ENCODE data around the gene CBLL1. TPM values are rescaled to one million over a fixed set of nuclear protein-coding genes. Genes with fewer than 3 reads are reported as not detected.

CBLL1 gene
- total RNA-seq, 1 donor from 2014 or later: 43.5 TPM

- no peak for DNase-seq (ENCODE audit: low read depth)
Measured at GRCh38 chr7:107742678-107743566, 1.0 kb upstream of the CBLL1 start.

GRCh38 chr7:107744345-107744750 is 406 bp downstream of the CBLL1 start:
- DNase-seq (ENCODE audit: low read depth): no peak

GRCh38 chr7:107746006-107746405 is 2.1 kb downstream of the CBLL1 start:
- DNase-seq (ENCODE audit: low read depth): no peak

- no peak for DNase-seq (ENCODE audit: low read depth)
Measured at GRCh38 chr7:107751113-107751512, 7.2 kb downstream of the CBLL1 start.

GRCh38 chr7:107754642-107755041 is 10.7 kb downstream of the CBLL1 start:
- no peak for DNase-seq (ENCODE audit: low read depth)

- DNase-seq (ENCODE audit: low read depth): no peak
Measured at GRCh38 chr7:107758667-107759066, 14.7 kb downstream of the CBLL1 start.

GRCh38 chr7:107767391-107767790 is 23.4 kb downstream of the CBLL1 start:
- DNase-seq (ENCODE audit: low read depth): no peak

- no peak for DNase-seq (ENCODE audit: low read depth)
Measured at GRCh38 chr7:107768263-107768662, 24.3 kb downstream of the CBLL1 start.

- no peak for DNase-seq (ENCODE audit: low read depth)
Measured at GRCh38 chr7:107773027-107773426, 29.1 kb downstream of the CBLL1 start.

GRCh38 chr7:107777702-107778101 is 33.8 kb downstream of the CBLL1 start:
- DNase-seq (ENCODE audit: low read depth): no peak

- DNase-seq (ENCODE audit: low read depth): no peak
Measured at GRCh38 chr7:107778283-107778682, 34.3 kb downstream of the CBLL1 start.

- DNase-seq (ENCODE audit: low read depth): no peak
Measured at GRCh38 chr7:107779647-107780099, 35.7 kb downstream of the CBLL1 start.

- no peak for DNase-seq (ENCODE audit: low read depth)
Measured at GRCh38 chr7:107782374-107782773, 38.4 kb downstream of the CBLL1 start.

- no peak for DNase-seq (ENCODE audit: low read depth)
Measured at GRCh38 chr7:107783648-107784047, 39.7 kb downstream of the CBLL1 start.

- no peak for DNase-seq (ENCODE audit: low read depth)
Measured at GRCh38 chr7:107785170-107785569, 41.2 kb downstream of the CBLL1 start.

GRCh38 chr7:107785926-107786325 is 42.0 kb downstream of the CBLL1 start:
- DNase-seq (ENCODE audit: low read depth): no peak

- no peak for DNase-seq (ENCODE audit: low read depth)
Measured at GRCh38 chr7:107788216-107788615, 44.3 kb downstream of the CBLL1 start.

GRCh38 chr7:107788662-107789061 is 44.7 kb downstream of the CBLL1 start:
- no peak for DNase-seq (ENCODE audit: low read depth)

GRCh38 chr7:107789647-107790046 is 45.7 kb downstream of the CBLL1 start:
- DNase-seq (ENCODE audit: low read depth): no peak

- no peak for DNase-seq (ENCODE audit: low read depth)
Measured at GRCh38 chr7:107792364-107792763, 48.4 kb downstream of the CBLL1 start.

GRCh38 chr7:107799647-107800264 is 55.8 kb downstream of the CBLL1 start:
- no peak for DNase-seq (ENCODE audit: low read depth)

- no peak for DNase-seq (ENCODE audit: low read depth)
Measured at GRCh38 chr7:107803009-107803610, 59.2 kb downstream of the CBLL1 start, which contains the start of gene SLC26A3. SLC26A3 (minus strand) TSS chr7:107803223; CDS start chr7:107794509, 8,714 bp downstream.
